Kidney (tissue), 14 donors: ENCODE data around the gene A2M. TPM values are rescaled to one million over a fixed set of nuclear protein-coding genes. Genes with fewer than 3 reads are reported as not detected.

Source experiments
- DNase-seq, 5 donors: peaks; one replicate each; pipeline ENCODE4 v3.0.0-alpha.2; 2013 to 2020
- FAIRE-seq: peaks from 2 replicates; lab custom pipeline; 2012; peaks lifted over from hg19 to GRCh38; lab: Jason Lieb, UNC
- H3K27ac ChIP-seq, 2 donors: one replicate each; pipeline ENCODE4 v1.7.0; 2013; ENCODE audit warnings: low read depth in 2 of 2, low read length in 2 of 2, inconsistent platforms in 1 of 2
- H3K27me3 ChIP-seq: one replicate; pipeline ENCODE4 v1.7.1; 2013; ENCODE audit warnings: low read length, inconsistent platforms; ENCODE audit not compliant: control insufficient read depth, insufficient read depth
- H3K36me3 ChIP-seq, 3 donors: one replicate each; pipeline versions ENCODE4 v1.7.0 to v1.7.1; 2013; ENCODE audit warnings: low read length in 3 of 3, control low read depth in 1 of 3, inconsistent platforms in 1 of 3; ENCODE audit not compliant: insufficient read depth in 3 of 3, control insufficient read depth in 2 of 3
- H3K4me1 ChIP-seq, 3 donors: one replicate each; pipeline versions ENCODE4 v1.7.0 to v1.7.1; 2013; ENCODE audit warnings: low read length in 3 of 3, inconsistent platforms in 1 of 3, low read depth in 1 of 3; ENCODE audit not compliant: control insufficient read depth in 2 of 3, insufficient read depth in 2 of 3
- H3K4me3 ChIP-seq, 3 donors: one replicate each; pipeline versions ENCODE4 v1.7.0 to v1.8.1; 2013; ENCODE audit warnings: low read length in 3 of 3, control low read depth in 1 of 3, inconsistent platforms in 1 of 3
- H3K9ac ChIP-seq, 3 donors: one replicate each; pipeline versions ENCODE4 v1.7.0 to v1.7.1; 2013; ENCODE audit warnings: low read length in 3 of 3, control low read depth in 1 of 3, inconsistent platforms in 1 of 3
- H3K9me3 ChIP-seq, 3 donors: one replicate each; pipeline versions ENCODE4 v1.7.0 to v1.7.1; 2013; ENCODE audit warnings: low read length in 3 of 3, control low read depth in 1 of 3, inconsistent platforms in 1 of 3; ENCODE audit not compliant: control insufficient read depth in 2 of 3, insufficient read depth in 1 of 3
- intact Hi-C: fragments of 100-400 bp; cut with DNase I; formaldehyde crosslinking; loops from one replicate; pipeline ENCODE4 v1.11.1; 2022
- polyA plus RNA-seq: library from polyadenylated mRNA; stranded (reverse); fragments of 350-450 nt; fragmentation: Illumina TruSeq; extraction: RNeasy Lipid Tissue Mini Kit (QIAGEN cat#74804); gene quantifications from one replicate; pipeline ENCODE4 v1.2.3, GENCODE V29; 2014; ENCODE audit warnings: low read depth, low replicate concordance; ENCODE audit not compliant: insufficient read depth
- total RNA-seq: library from RNA; stranded (reverse); fragmentation: NEBNext Ultra II Directional; extraction: Animal tissue kit (Norgen Biotek cat#: 25700); gene quantifications from one replicate; pipeline ENCODE4 v1.2.1, GENCODE V29; 2021
- TF ChIP-seq, protein P1 (sequence below): IDR thresholded peaks from 3 replicates; pipeline ENCODE4 v1.5.1; 2012; ENCODE audit warnings: mild to moderate bottlenecking, moderate library complexity, borderline replicate concordance; ENCODE audit not compliant: insufficient read depth; ENCODE audit errors: extremely low read depth
- donor health status: control.
- donor health status: control.
- donor health status: control.
- donor health status: control.
- donor health status: control.
- donor health status: DM: yes; HTN: yes; CAD: no.
- donor health status: Normal renal cell carcinoma (clear cell type).

The A2M gene
- total and polyA plus RNA-seq, 2 donors from 2014 or later, result 745 to 971 TPM

DNA sequence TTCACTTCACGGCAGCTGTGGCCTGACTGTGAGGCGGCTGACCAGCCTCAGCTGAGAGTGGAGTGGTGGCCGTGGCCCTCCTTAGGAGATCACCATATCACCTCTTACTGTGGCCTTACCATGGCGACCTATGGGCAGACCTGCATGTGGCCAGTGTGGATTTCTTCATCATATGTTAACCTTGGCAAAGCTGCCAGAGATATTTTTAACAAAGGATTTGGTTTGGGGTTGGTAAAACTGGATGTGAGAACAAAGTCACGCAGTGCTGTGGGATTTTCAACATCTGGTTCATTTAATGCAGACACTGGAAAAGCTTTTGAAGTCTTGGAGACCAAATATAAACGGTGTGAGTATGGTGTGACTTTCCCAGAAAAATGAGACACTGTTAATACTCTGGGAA, 79.5 kb downstream of the A2M start:
- FAIRE-seq (no peak), DNase-seq (no peak)
- no peak overlapping the region for H3K4me3 ChIP-seq
- no peak overlapping the region for H3K9ac ChIP-seq
- H3K27ac ChIP-seq, result no peak overlapping the region
- H3K9me3 ChIP-seq, result no peaks in the 10 kb centered on the region
- no peaks in the 10 kb centered on the region for H3K36me3 ChIP-seq
- no peaks in the 10 kb centered on the region for H3K27me3 ChIP-seq
- H3K4me1 ChIP-seq, result no peaks in the 10 kb centered on the region
- intact Hi-C loops, result no loop called here
- TF ChIP-seq, protein P1, sequence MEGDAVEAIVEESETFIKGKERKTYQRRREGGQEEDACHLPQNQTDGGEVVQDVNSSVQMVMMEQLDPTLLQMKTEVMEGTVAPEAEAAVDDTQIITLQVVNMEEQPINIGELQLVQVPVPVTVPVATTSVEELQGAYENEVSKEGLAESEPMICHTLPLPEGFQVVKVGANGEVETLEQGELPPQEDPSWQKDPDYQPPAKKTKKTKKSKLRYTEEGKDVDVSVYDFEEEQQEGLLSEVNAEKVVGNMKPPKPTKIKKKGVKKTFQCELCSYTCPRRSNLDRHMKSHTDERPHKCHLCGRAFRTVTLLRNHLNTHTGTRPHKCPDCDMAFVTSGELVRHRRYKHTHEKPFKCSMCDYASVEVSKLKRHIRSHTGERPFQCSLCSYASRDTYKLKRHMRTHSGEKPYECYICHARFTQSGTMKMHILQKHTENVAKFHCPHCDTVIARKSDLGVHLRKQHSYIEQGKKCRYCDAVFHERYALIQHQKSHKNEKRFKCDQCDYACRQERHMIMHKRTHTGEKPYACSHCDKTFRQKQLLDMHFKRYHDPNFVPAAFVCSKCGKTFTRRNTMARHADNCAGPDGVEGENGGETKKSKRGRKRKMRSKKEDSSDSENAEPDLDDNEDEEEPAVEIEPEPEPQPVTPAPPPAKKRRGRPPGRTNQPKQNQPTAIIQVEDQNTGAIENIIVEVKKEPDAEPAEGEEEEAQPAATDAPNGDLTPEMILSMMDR, result no peak

DNA sequence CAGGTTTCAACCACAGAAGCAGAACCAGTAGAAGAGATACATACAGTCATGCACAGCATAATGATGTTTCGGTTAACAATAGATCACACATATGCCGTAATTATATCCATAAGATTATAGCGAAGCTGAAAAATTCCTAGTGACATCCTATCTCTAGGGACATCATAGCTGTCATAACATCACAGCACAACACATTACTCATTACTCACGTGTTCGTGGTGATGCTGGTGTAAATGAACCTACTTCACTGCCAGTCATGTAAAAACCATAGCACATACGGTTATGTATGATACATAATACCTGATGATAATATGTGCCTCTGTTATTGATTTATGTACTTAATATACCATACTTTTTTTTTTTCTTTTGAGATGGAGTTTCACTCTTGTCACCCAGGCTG, 81.6 kb downstream of the A2M start:
- TF ChIP-seq, protein P1, result no peak
- FAIRE-seq (no peak), DNase-seq (no peak)
- no peaks in the 10 kb centered on the region for H3K36me3 ChIP-seq
- no peaks in the 10 kb centered on the region for H3K27me3 ChIP-seq
- H3K9ac ChIP-seq, result no peak overlapping the region
- no peaks in the 10 kb centered on the region for H3K9me3 ChIP-seq
- intact Hi-C loops, result no loop called here
- H3K4me1 ChIP-seq, result no peaks in the 10 kb centered on the region
- H3K4me3 ChIP-seq, result no peak overlapping the region
- H3K27ac ChIP-seq, result no peak overlapping the region

DNA sequence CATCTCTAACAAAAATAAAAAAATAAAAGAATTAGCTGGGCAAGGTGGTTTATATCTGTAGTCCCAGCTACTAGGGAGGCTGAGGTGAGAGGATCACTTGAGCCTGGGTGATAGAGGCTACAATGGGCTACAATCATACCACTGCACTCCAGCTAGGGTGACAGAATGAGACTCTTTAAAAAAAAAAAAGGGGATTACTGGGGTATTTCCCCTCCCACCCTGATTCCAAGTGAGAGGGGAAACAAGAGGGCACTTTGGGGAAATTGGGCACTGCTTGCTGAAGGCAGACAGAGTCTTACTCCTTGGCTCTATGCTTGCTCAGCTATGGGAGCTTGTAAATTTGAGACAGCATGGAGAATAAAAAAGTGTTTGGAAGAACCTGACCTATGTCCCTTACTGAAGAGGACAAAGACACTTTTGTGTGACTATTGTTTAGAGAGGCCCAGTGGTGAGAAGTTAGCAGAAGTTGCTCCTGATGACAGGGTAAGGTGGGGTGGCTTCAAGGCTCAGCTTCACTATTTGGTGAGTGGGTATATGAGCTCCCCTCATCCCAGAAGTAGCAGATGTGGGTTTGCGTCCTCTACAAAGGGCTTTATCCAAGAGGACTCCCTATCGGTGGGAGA, 82.3 kb downstream of the A2M start:
- no peak overlapping the region for H3K27ac ChIP-seq
- TF ChIP-seq, protein P1, result no peak
- intact Hi-C loops, result no loop called here
- H3K9me3 ChIP-seq, result no peaks in the 10 kb centered on the region
- H3K9ac ChIP-seq, result no peak overlapping the region
- no peak overlapping the region for H3K4me3 ChIP-seq
- H3K27me3 ChIP-seq, result no peaks in the 10 kb centered on the region
- H3K36me3 ChIP-seq, result no peaks in the 10 kb centered on the region
- no peaks in the 10 kb centered on the region for H3K4me1 ChIP-seq
- FAIRE-seq (no peak), DNase-seq (no peak)
